HepG2 (cell line): ENCODE results near the gene FGD4.

Source experiments
- EZH2 ChIP-seq: conservative IDR thresholded peaks from 2 replicates; pipeline ENCODE4 v1.6.1; 2012; ENCODE audit warnings: mild to moderate bottlenecking, low read depth, low read length, moderate library complexity
- HNRNPL ChIP-seq: fragments of 200-400 bp; formaldehyde crosslinking; IDR thresholded peaks from 2 replicates; pipeline ENCODE4 v1.6.1; 2017; ENCODE audit warnings: mild to moderate bottlenecking, low read depth, low read length
- MXI1 ChIP-seq: IDR thresholded peaks from 3 replicates; pipeline ENCODE4 v1.6.1; 2012; ENCODE audit warnings: low read depth, low read length, inconsistent platforms, borderline replicate concordance
- NFIC ChIP-seq: IDR thresholded peaks from 2 replicates; pipeline ENCODE4 v1.6.1; 2012; ENCODE audit warnings: mild to moderate bottlenecking, low read length, inconsistent platforms
- PHF20 ChIP-seq: sonication (generic); formaldehyde crosslinking; IDR thresholded peaks from 2 replicates; pipeline ENCODE4 v1.5.0; 2020; ENCODE audit warnings: mild to moderate bottlenecking, missing genetic modification reagents
- SMARCE1 ChIP-seq: fragments of 450-650 bp; IDR thresholded peaks from 2 replicates; pipeline ENCODE4 v1.6.1; 2017; ENCODE audit warnings: borderline replicate concordance
- YY1 ChIP-seq: IDR thresholded peaks from 2 replicates; pipeline ENCODE4 v1.6.1; 2011; ENCODE audit warnings: low read length, low read depth, moderate library complexity, mild to moderate bottlenecking; ENCODE audit not compliant: insufficient read depth, insufficient replicate concordance
- ZFX ChIP-seq: sonication (generic); formaldehyde crosslinking; IDR thresholded peaks from 2 replicates; pipeline ENCODE4 v1.4.0; 2020; ENCODE audit warnings: mild to moderate bottlenecking, low read depth, missing genetic modification reagents, moderate library complexity
- ZNF768 ChIP-seq: sonication (generic); formaldehyde crosslinking; IDR thresholded peaks from 2 replicates; pipeline ENCODE4 v1.4.0; 2020; ENCODE audit warnings: missing genetic modification reagents
- TF ChIP-seq, protein P1 (sequence below): conservative IDR thresholded peaks from 2 replicates; pipeline ENCODE4 v1.6.1; 2018; ENCODE audit warnings: missing genetic modification reagents
- TF ChIP-seq, protein P2 (sequence below): IDR thresholded peaks from 2 replicates; pipeline ENCODE4 v1.6.1; 2016; ENCODE audit warnings: control low read depth
- TF ChIP-seq, protein P3 (sequence below): sonication (generic); formaldehyde crosslinking; IDR thresholded peaks from 2 replicates; pipeline ENCODE4 v1.5.0; 2020; ENCODE audit warnings: missing genetic modification reagents

DNA sequence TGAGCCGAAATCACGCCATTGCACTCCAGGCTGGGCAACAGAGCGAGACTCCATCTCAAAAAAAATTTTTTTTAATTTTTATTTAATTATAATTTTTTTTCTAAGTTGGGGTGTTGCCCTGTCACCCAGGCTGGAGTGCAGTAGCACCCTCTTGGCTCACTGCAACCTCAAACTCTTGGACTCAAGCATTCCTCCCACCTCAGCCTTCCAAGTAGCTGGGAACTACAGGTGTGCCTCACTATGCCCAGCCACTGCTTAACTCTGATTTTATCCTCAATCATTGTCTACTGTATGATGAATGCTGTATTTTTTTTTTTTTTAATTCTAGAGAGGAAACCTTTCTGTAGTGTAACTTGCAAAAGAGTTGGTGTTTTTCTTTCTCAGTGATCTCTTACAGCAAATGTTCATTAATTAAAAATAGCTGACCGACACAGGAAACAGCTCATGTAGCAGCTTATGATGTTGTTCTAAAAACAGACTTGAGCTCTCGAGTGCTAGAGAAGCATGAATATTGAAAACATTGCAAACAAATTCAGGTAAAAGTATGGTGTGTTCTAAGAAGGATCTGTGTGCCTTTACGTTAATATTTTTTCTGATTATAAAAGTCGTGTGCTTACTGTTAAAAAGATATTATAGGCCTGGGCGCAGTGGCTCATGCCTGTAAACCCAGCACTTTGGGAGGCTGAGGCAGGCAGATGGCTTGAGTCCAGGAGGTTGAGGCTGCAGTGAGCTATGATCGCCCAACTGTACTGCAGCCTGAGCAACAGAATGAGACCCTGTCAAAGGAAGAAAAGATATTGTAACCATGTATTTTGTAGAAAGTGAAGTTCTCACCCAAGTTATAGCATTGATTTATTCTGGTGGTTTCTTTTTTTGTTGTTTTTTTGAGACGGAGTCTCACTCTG lies 68.9 kb downstream of the FGD4 start:
- TF ChIP-seq, protein P1, sequence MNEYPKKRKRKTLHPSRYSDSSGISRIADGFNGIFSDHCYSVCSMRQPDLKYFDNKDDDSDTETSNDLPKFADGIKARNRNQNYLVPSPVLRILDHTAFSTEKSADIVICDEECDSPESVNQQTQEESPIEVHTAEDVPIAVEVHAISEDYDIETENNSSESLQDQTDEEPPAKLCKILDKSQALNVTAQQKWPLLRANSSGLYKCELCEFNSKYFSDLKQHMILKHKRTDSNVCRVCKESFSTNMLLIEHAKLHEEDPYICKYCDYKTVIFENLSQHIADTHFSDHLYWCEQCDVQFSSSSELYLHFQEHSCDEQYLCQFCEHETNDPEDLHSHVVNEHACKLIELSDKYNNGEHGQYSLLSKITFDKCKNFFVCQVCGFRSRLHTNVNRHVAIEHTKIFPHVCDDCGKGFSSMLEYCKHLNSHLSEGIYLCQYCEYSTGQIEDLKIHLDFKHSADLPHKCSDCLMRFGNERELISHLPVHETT (CRISPR knock-in tag), result no peak
- TF ChIP-seq EZH2, result no peak
- no peak for TF ChIP-seq MXI1
- TF ChIP-seq NFIC, result no peak
- TF ChIP-seq PHF20 (CRISPR knock-in tag), result no peak
- TF ChIP-seq, protein P2, sequence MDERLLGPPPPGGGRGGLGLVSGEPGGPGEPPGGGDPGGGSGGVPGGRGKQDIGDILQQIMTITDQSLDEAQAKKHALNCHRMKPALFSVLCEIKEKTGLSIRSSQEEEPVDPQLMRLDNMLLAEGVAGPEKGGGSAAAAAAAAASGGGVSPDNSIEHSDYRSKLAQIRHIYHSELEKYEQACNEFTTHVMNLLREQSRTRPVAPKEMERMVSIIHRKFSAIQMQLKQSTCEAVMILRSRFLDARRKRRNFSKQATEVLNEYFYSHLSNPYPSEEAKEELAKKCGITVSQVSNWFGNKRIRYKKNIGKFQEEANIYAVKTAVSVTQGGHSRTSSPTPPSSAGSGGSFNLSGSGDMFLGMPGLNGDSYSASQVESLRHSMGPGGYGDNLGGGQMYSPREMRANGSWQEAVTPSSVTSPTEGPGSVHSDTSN (CRISPR knock-in tag), result no peak
- TF ChIP-seq, protein P3, sequence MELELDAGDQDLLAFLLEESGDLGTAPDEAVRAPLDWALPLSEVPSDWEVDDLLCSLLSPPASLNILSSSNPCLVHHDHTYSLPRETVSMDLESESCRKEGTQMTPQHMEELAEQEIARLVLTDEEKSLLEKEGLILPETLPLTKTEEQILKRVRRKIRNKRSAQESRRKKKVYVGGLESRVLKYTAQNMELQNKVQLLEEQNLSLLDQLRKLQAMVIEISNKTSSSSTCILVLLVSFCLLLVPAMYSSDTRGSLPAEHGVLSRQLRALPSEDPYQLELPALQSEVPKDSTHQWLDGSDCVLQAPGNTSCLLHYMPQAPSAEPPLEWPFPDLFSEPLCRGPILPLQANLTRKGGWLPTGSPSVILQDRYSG (CRISPR knock-in tag), result no peak
- TF ChIP-seq ZFX (CRISPR knock-in tag), result no peak
- no peak for TF ChIP-seq ZNF768
- no peak for TF ChIP-seq YY1
- TF ChIP-seq HNRNPL, result no peak
- TF ChIP-seq SMARCE1, result no peak
